Bronchial epithelial cell (primary cell): Measurements from ENCODE around the gene FCER1G. TPM values are rescaled to one million over a fixed set of nuclear protein-coding genes. Genes with fewer than 3 reads are reported as not detected.
"Not testable (repeated sequence)": the region's sequence is repeated elsewhere in the genome, so short reads cannot be mapped to it uniquely, and the experiment has no call there.

Experiments
- DNase-seq: peaks from one replicate; pipeline ENCODE4 v3.0.0-alpha.2; 2010; ENCODE audit warnings: low read depth
- FAIRE-seq: peaks from 2 replicates; lab custom pipeline; 2011; peaks lifted over from hg19 to GRCh38; lab: Jason Lieb, UNC
- H3K27me3 ChIP-seq: 2 replicates; pipeline ENCODE4 v1.5.1; 2011; ENCODE audit warnings: low read length; ENCODE audit not compliant: control insufficient read depth, insufficient read depth
- H3K36me3 ChIP-seq: 2 replicates; pipeline ENCODE4 v1.5.1; 2011; ENCODE audit warnings: low read length; ENCODE audit not compliant: control insufficient read depth, insufficient read depth
- H3K4me3 ChIP-seq: 2 replicates; pipeline ENCODE4 v1.5.1; 2011; ENCODE audit warnings: mild to moderate bottlenecking, low read depth, low read length, control low read depth
- total RNA-seq: library from RNA; depleted of rRNA; stranded (reverse); fragments of >200 nt; gene quantifications from 2 replicates; pipeline ENCODE4 v1.2.1, GENCODE V29; 2014
- TF ChIP-seq, protein P1 (sequence below): IDR thresholded peaks from 2 replicates; pipeline ENCODE4 v1.5.1; 2011; ENCODE audit warnings: mild to moderate bottlenecking, moderate library complexity, low read length, control low read depth, inconsistent platforms; ENCODE audit not compliant: insufficient read depth, severe bottlenecking

Gene FCER1G
- total RNA-seq, 1 donor from 2014 or later = 0.26 TPM

GRCh38 chr1:161223805-161224694, 9.0 kb downstream of the FCER1G start:
- H3K27me3 ChIP-seq = no peaks in the 10 kb centered on the region
- FAIRE-seq (no peak), DNase-seq (no peak)
- peaks cover 5% of the 10 kb centered on the region for H3K36me3 ChIP-seq
- no peak overlapping the region for H3K4me3 ChIP-seq
- TF ChIP-seq, protein P1, sequence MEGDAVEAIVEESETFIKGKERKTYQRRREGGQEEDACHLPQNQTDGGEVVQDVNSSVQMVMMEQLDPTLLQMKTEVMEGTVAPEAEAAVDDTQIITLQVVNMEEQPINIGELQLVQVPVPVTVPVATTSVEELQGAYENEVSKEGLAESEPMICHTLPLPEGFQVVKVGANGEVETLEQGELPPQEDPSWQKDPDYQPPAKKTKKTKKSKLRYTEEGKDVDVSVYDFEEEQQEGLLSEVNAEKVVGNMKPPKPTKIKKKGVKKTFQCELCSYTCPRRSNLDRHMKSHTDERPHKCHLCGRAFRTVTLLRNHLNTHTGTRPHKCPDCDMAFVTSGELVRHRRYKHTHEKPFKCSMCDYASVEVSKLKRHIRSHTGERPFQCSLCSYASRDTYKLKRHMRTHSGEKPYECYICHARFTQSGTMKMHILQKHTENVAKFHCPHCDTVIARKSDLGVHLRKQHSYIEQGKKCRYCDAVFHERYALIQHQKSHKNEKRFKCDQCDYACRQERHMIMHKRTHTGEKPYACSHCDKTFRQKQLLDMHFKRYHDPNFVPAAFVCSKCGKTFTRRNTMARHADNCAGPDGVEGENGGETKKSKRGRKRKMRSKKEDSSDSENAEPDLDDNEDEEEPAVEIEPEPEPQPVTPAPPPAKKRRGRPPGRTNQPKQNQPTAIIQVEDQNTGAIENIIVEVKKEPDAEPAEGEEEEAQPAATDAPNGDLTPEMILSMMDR = no peak

DNA sequence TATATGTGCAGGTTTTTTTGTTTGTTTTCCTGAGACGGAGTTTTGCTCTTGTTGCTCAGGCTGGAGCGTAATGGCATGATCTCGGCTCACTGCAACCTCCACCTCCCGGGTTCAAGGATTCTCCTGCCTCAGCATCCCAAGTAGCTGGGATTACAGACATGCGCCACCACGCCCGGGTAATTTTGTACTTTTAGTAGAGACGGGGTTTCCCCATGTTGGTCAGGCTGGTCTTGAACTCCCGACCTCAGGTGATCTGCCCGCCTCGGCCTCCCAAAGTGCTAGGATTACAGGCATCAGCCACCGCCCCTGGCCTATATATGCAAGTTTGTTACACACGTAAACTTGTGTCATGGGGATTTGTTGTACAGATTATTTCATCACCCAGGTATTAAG, 9.6 kb downstream of the FCER1G start:
- H3K4me3 ChIP-seq, DNase-seq, H3K27me3 ChIP-seq, FAIRE-seq: not testable (repeated sequence)
- peaks cover 10% of the 10 kb centered on the region for H3K36me3 ChIP-seq

- no peak overlapping the region for H3K4me3 ChIP-seq
- no peak for DNase-seq
- no peak for FAIRE-seq
- H3K36me3 ChIP-seq = peaks cover 11% of the 10 kb centered on the region
- TF ChIP-seq, protein P1 = no peak
- no peaks in the 10 kb centered on the region for H3K27me3 ChIP-seq
Observed at GRCh38 chr1:161225178-161225533, 10.1 kb downstream of the FCER1G start.

GRCh38 chr1:161225534-161226319, 10.6 kb downstream of the FCER1G start, which contains the start of gene TOMM40L:
TSS of gene TOMM40L (plus strand) at chr1:161226060. CDS start at chr1:161226490, 430 bp downstream.
- Histone ChIP-seq H3K36me3 (peaks cover 11% of the 10 kb centered on the region), H3K4me3 (peak within 1 kb of the TSS; percentile 66), H3K27me3 (no peaks in the 10 kb centered on the region)
- FAIRE-seq (no peak), DNase-seq (peak; percentile 98)
- TF ChIP-seq, protein P1 = peak; percentile 56

GRCh38 chr1:161226320-161226711, 11.2 kb downstream of the FCER1G start:
- Histone ChIP-seq H3K36me3 (peaks cover 11% of the 10 kb centered on the region), H3K27me3 (no peaks in the 10 kb centered on the region), H3K4me3 (peak overlapping the region; percentile 66)
- FAIRE-seq (no peak), DNase-seq (no peak)
- TF ChIP-seq, protein P1 = no peak

DNA sequence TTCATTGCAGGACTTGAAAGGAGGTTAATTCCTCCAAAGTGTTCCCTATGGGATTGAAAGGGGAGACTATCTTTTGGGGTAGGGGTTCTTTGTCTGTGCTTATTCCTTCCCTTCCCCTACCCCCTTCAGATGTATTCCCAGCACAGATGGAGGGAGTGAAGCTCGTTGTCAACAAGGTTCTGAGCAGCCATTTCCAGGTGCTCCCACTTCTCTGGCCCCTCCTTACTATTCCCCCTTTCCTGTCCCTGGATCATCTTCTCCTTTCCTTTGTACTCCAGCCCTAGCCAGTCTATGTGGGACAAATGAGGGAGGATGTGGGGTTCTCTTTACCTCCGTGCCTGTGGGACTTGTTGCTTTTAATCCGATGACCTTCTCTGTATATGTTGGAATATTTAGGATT, 11.7 kb downstream of the FCER1G start:
- TF ChIP-seq, protein P1 = no peak
- FAIRE-seq (no peak), DNase-seq (no peak)
- Histone ChIP-seq H3K36me3 (peaks cover 11% of the 10 kb centered on the region), H3K4me3 (peak overlapping the region; percentile 66), H3K27me3 (no peaks in the 10 kb centered on the region)
